Peyer's patch (tissue), 4 donors: Measurements from ENCODE around the gene CCNC.

Experiments used
- CTCF ChIP-seq, 6 experiments: fragments of 450-650 bp in 4 of 6; fragments of 200-600 bp in 2 of 6; sonication (generic) in 1 of 6; IDR thresholded peaks; one replicate each; pipeline ENCODE4 v1.5.1; 2017 to 2019; ENCODE audit warnings: antibody characterized with exemption in 6 of 6, mild to moderate bottlenecking in 3 of 6, moderate library complexity in 1 of 6
- POLR2A ChIP-seq, 2 donors: fragments of 450-650 bp; IDR thresholded peaks; one replicate each; pipeline ENCODE4 v1.5.1; 2017; ENCODE audit warnings: antibody characterized with exemption in 2 of 2, mild to moderate bottlenecking in 2 of 2, moderate library complexity in 2 of 2

- TF ChIP-seq CTCF (IDR thresholded peaks at IDR 0.05) (no peak), POLR2A (IDR thresholded peaks at IDR 0.05) (no peak)
These were observed 20.8 kb upstream of the CCNC start for GRCh38 chr6:99589290-99589672.
